ENCODE results near the gene SPHKAP.
"Not testable (repeated sequence)": the region's sequence is repeated elsewhere in the genome, so short reads cannot be mapped to it uniquely, and the experiment has no call there.

The SPHKAP gene

DNA sequence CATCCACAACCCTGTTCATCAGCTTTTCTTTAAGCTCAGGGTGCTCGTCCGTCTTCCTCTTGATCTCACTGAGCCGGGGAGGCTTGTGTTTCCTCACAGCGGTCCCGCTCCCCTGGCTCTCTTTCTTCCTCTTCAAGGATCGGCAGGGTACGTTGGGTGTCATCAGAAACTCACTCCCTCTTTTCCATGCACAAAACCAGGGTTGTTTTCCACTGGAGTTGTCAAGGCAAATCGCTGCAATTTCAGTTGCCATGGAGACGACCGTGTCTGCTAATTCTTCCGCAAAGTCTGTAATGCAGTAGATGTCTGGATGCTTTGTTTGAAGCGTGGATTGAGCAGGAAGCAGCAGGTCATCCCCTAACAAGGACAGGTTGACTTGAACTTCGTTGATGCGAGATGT lies 163.7 kb downstream of the SPHKAP start:
- DNase-seq = no peak

DNA sequence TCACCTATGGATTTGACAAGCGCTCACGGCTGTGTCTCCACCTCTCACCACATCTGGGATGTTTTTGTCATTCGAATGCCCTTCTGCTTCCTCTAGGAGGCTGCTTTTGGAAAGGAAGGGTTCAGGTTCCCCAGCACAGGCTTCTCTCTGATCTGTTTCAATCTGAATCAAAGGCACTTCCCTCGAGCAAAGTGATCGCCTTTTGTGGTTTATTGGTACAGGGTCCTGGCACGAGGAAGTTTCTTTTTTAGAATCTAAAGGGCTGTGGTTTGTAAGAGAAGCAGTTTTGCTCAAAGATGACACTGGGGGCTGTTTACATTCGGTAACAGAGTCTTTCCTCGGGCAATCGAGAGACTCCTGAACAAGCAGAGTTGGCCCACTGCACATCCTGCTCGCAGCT lies 165.1 kb downstream of the SPHKAP start:
- DNase-seq = no peak

- DNase-seq = no peak
Observed at GRCh38 chr2:228015741-228016140, 165.7 kb downstream of the SPHKAP start.

GRCh38 chr2:227996366-227996765 lies 185.1 kb downstream of the SPHKAP start:
- DNase-seq = no peak

DNA sequence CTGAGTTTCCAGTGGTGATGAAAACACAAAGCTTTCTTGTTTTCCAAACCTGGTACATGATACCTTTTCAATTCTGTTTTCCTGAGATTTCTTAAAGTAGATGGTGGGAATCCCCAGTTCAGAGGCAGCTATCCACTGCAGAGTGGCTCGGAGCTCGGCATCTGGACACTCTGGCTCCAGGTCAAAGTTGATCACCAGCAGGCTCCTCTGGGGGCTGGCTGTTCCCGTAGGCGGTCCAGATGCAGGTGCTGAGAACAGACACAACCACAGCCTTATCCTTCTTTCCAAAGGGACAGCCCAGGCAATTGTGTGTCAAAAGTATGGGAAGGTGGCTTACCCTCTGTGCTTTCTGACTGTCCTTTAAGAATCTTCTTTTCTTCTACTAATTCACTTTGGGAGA lies 190.6 kb downstream of the SPHKAP start:
- DNase-seq = no peak

- no peak for DNase-seq
Observed at GRCh38 chr2:227973241-227973640, 208.2 kb downstream of the SPHKAP start.

- DNase-seq = no peak
Observed at GRCh38 chr2:227971619-227972230, 209.8 kb downstream of the SPHKAP start.

GRCh38 chr2:227960317-227960716 lies 221.2 kb downstream of the SPHKAP start:
- no peak for DNase-seq

- no peak for DNase-seq
Observed at GRCh38 chr2:227942965-227943364, 238.5 kb downstream of the SPHKAP start.

DNA sequence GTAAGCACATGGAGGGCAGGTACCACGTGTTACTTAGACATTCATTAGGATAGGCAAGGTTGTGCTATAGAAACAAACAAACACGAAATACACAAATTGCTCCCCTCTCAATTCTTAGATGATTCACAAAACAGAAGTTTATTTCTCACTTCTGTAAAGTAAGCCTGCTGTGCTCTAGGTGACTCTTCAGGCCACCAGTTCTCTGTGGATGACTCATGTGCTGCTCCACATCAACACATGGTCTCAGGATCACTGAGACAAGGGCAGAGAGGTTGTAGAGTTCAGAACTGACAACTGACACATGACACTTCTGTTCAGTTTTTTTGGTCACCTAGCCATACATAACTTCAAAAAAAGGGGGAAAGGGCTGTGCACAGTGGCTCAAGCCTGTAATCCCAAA lies 239.5 kb downstream of the SPHKAP start:
- no peak for DNase-seq

DNA sequence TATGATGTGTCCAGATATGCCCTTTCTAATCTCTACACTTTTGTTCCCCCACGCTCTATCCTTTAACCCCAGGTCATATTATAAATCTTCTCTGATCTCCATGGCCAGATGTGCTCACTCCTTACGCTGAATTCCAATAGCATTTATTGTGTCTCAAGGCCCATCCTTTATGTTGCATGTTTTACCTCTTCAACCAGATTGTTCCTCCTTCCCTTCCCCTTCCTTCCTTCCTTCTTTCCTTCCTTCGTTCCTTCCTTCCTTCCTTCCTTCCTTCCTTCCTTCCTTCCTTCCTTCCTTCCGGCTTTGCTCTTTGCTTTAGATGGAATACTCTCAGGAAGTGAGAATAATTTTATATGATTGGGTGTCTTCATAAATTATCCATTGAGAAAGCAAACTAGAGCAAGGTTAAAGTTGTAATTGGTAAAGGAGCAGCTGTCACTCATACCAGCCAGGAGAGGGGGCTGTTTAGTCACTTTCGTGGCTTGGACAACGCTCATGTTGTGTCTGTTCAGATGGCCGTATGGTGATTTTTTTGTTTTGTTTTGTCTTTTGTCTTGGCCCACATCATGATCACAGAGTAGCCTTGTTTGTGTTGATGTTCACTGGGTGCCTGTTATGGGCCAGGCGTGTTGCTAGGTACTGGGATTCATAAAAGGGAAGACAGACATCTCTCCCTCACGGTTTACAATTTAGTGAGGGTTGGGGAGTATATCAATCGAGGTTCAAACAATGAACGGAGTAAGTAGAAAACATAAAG lies 242.0 kb downstream of the SPHKAP start:
- DNase-seq = no peak

DNA sequence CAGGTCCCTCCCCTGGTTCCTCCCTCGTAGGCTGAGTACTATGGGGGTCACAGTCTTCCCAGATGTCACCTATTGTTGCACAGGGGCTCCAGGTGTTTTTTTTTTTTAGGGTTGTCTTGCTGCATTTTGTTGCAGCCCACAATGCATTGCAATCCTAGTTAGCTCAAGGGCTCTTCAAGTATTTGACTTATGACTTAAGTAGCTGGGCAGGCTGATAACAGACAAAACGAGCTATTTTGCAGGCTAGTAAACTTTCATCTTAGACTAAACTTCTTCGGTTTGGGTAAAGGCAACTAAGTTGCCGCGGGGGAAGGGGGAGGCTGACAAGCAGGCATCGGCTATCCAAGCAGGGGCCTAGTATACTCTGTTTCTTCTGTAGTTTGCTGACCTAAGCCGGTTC lies 245.2 kb downstream of the SPHKAP start:
- not testable (repeated sequence) for DNase-seq

DNA sequence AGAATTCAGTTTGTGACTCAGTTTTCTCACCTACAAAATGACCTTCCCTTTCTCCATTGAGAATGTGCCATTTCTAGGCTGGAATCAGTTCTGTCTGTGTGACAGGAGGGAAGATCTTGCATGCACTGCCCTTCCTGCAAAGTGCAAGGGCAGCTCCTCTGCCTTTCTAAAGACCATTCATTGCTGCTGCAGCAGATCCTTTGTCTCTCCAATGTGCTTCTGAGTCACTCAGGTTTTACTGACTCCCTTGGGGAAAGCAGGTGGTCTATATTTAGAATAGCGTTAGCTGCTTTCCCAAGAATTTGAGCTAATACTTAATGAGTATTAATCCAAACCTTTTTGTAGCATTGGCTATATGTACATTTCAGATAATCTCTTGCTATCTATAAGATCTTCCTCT lies 247.6 kb downstream of the SPHKAP start:
- no peak for DNase-seq

DNA sequence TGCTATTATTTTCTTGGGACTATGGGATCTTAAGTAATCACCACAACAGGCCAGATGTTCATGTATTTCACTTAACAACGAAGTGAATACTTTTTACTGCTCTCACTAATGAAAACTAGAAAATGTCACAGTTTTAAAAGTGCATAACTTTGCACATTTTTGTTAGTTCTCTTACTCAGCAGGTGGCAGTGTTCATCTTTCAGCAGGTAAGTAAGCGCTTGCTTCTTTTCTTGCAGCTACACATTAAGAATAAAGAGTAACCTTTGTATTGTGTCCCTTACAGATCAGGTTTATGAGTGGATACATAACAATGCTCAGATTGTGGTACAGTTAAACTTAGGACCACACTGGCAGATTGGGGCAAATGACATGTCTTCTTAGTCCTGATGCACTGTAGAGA lies 249.1 kb downstream of the SPHKAP start:
- DNase-seq = no peak

DNA sequence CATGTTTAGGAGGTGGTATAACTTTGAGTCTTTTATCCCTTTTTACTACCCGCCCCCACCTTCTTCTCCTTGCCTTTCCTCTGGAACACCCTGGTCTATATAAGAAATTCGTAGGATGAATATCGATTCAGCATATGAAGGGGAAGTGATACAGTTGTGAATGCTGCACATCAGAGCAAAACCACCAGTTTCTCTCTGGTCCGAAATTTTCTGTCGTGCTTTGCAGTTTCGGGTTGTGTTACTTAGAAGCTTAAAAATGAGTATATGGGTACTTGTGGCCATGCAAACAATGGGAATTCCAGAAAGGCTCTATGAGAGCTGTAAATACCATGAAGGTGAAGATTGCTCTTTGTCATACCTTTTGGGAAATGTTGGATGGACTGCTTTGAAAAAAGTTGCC lies 249.5 kb downstream of the SPHKAP start:
- no peak for DNase-seq

Data from stimulated activated CD4-positive, alpha-beta T cell treated with anti-CD3 and anti-CD28 coated beads, Interleukin-4, amount 100 ng/mL, for 24 hours (primary cell).